HepG2 (cell line): ENCODE data around the gene ZNFX1. TPM values are rescaled to one million over a fixed set of nuclear protein-coding genes. Genes with fewer than 3 reads are reported as not detected.
A peak's percentile ranks its signal among the peaks of the same experiment; 100 is the strongest.

ENCODE experiments used
- CREBL2 ChIP-seq: sonication (generic); formaldehyde crosslinking; IDR thresholded peaks from 2 replicates; pipeline ENCODE4 v1.8.1; 2023; ENCODE audit warnings: missing genetic modification reagents, mild to moderate bottlenecking, borderline replicate concordance
- CSRNP2 ChIP-seq: sonication (generic); formaldehyde crosslinking; conservative IDR thresholded peaks from 2 replicates; pipeline ENCODE4 v1.8.0; 2022; ENCODE audit warnings: low read depth, missing genetic modification reagents
- DNMT1 ChIP-seq: sonication (generic); formaldehyde crosslinking; IDR thresholded peaks from 2 replicates; pipeline ENCODE4 v1.5.1; 2020; ENCODE audit warnings: mild to moderate bottlenecking, missing genetic modification reagents
- GMEB1 ChIP-seq: sonication (generic); formaldehyde crosslinking; IDR thresholded peaks from 2 replicates; pipeline ENCODE4 v1.5.1; 2020; ENCODE audit warnings: missing genetic modification reagents, mild to moderate bottlenecking, borderline replicate concordance
- HMG20B ChIP-seq: conservative IDR thresholded peaks from 2 replicates; pipeline ENCODE4 v1.6.1; 2016; ENCODE audit warnings: missing genetic modification reagents, missing compliant biosample characterization
- HMGXB4 ChIP-seq, 2 experiments: sonication (generic) in 1 of 2; formaldehyde crosslinking in 1 of 2; IDR thresholded peaks; 2 replicates each; pipeline versions ENCODE4 v1.4.0 to v1.6.1; 2018 to 2020; ENCODE audit warnings: missing genetic modification reagents in 2 of 2, borderline replicate concordance in 1 of 2, low read depth in 1 of 2, mild to moderate bottlenecking in 1 of 2, missing biosample characterization in 1 of 2
- HNRNPUL1 ChIP-seq: fragments of 200-400 bp; formaldehyde crosslinking; IDR thresholded peaks from 2 replicates; pipeline ENCODE4 v1.6.1; 2017; ENCODE audit warnings: low read depth, mild to moderate bottlenecking, low read length, moderate library complexity
- KLF12 ChIP-seq: sonication (generic); formaldehyde crosslinking; IDR thresholded peaks from 2 replicates; pipeline ENCODE4 v1.4.0; 2020; ENCODE audit warnings: missing genetic modification reagents, borderline replicate concordance
- LCORL ChIP-seq, 2 experiments: fragments of 450-650 bp in 1 of 2; sonication (generic) in 1 of 2; formaldehyde crosslinking in 1 of 2; IDR thresholded peaks; 2 replicates each; pipeline versions ENCODE4 v1.5.0 to v1.6.1; 2017 to 2020; ENCODE audit warnings: antibody characterized with exemption in 1 of 2, missing genetic modification reagents in 1 of 2
- MXI1 ChIP-seq: IDR thresholded peaks from 3 replicates; pipeline ENCODE4 v1.6.1; 2012; ENCODE audit warnings: low read depth, low read length, inconsistent platforms, borderline replicate concordance
- PHF8 ChIP-seq: sonication (generic); formaldehyde crosslinking; IDR thresholded peaks from 2 replicates; pipeline ENCODE4 v1.5.0; 2020; ENCODE audit warnings: missing genetic modification reagents
- POLR2A ChIP-seq, 2 experiments: IDR thresholded peaks; 2 replicates each; pipeline ENCODE4 v1.6.1; 2011; ENCODE audit warnings: low read depth in 2 of 2, low read length in 2 of 2, mild to moderate bottlenecking in 1 of 2, moderate library complexity in 1 of 2; ENCODE audit not compliant: insufficient read depth in 1 of 2
- PREB ChIP-seq: sonication (generic); formaldehyde crosslinking; IDR thresholded peaks from 2 replicates; pipeline ENCODE4 v1.4.0; 2020; ENCODE audit warnings: missing genetic modification reagents
- SP4 ChIP-seq: sonication (generic); formaldehyde crosslinking; IDR thresholded peaks from 2 replicates; pipeline ENCODE4 v1.8.1; 2023; ENCODE audit warnings: mild to moderate bottlenecking, missing genetic modification reagents
- SP5 ChIP-seq: IDR thresholded peaks from 2 replicates; pipeline ENCODE4 v1.6.1; 2016; ENCODE audit warnings: low read depth, borderline replicate concordance
- SRSF4 ChIP-seq: fragments of 200-400 bp; formaldehyde crosslinking; IDR thresholded peaks from one replicate; pipeline ENCODE4 v1.6.1; 2018; ENCODE audit warnings: mild to moderate bottlenecking, low read depth, low read length, moderate library complexity; ENCODE audit not compliant: poor library complexity, severe bottlenecking
- SSRP1 ChIP-seq: IDR thresholded peaks from 2 replicates; pipeline ENCODE4 v1.6.1; 2016; ENCODE audit warnings: control low read depth
- XBP1 ChIP-seq: sonication (generic); formaldehyde crosslinking; IDR thresholded peaks from 2 replicates; pipeline ENCODE4 v1.5.0; 2020; ENCODE audit warnings: missing genetic modification reagents
- ZC3H4 ChIP-seq: sonication (generic); formaldehyde crosslinking; IDR thresholded peaks from 2 replicates; pipeline ENCODE4 v1.4.0; 2020; ENCODE audit warnings: missing genetic modification reagents, borderline replicate concordance
- ZFP37 ChIP-seq: sonication (generic); formaldehyde crosslinking; IDR thresholded peaks from 2 replicates; pipeline ENCODE4 v1.4.0; 2020; ENCODE audit warnings: missing genetic modification reagents, borderline replicate concordance
- ZNF224 ChIP-seq: sonication (generic); formaldehyde crosslinking; IDR thresholded peaks from 2 replicates; pipeline ENCODE4 v1.5.0; 2020; ENCODE audit warnings: mild to moderate bottlenecking, missing genetic modification reagents
- ZNF367 ChIP-seq: sonication (generic); formaldehyde crosslinking; IDR thresholded peaks from 2 replicates; pipeline ENCODE4 v1.4.0; 2020; ENCODE audit warnings: missing genetic modification reagents, borderline replicate concordance
- ZNF644 ChIP-seq: IDR thresholded peaks from 2 replicates; pipeline ENCODE4 v1.6.1; 2016; ENCODE audit warnings: low read depth
- polyA plus RNA-seq, 8 experiments: library from polyadenylated mRNA; depleted of rRNA in 3 of 8; stranded (reverse) in 7 of 8; unstranded in 1 of 8; fragments of >200 nt; fragmentation: Illumina TruSeq in 4 of 8; extraction: Trizol in 4 of 8; gene quantifications; 2 replicates each; pipeline versions ENCODE4 v1.2.1 to v1.2.3, GENCODE V29; 2011 to 2016; ENCODE audit warnings: low read depth in 4 of 8, missing spikeins in 1 of 8, mixed read lengths in 1 of 8; ENCODE audit not compliant: insufficient read depth in 1 of 8
- total RNA-seq, 5 experiments: library from RNA; depleted of rRNA; stranded (reverse); fragments of >200 nt; fragmentation: Illumina TruSeq; extraction: Trizol; gene quantifications; 2 replicates each; pipeline ENCODE4 v1.2.3, GENCODE V29; 2016; ENCODE audit warnings: low read depth in 1 of 5

ZNFX1 gene
- total and polyA plus RNA-seq, 2 of the 13 experiments (the other 11 are each of a cell fraction or from before 2014, with no cell fraction given): 2.9 to 11.1 TPM

- peak in 1 of 2 experiments; percentile 41; a peak in 1 of 4 replicates for TF ChIP-seq POLR2A (IDR thresholded peaks at IDR 0.05; ENCODE audit: insufficient read depth in 1 of 2, low read depth in 2 of 2, low read length in 2 of 2)
- no peak for TF ChIP-seq LCORL (IDR thresholded peaks at IDR 0.05)
- TF ChIP-seq LCORL (CRISPR knock-in tag; IDR thresholded peaks at IDR 0.05): peak; percentile 11; the same call in 1 of the 2 replicates
- peak; percentile 86; the same call in 1 of the 2 replicates for TF ChIP-seq SSRP1 (CRISPR knock-in tag)
- no peak for TF ChIP-seq XBP1 (CRISPR knock-in tag)
- TF ChIP-seq DNMT1 (CRISPR knock-in tag): no peak
- TF ChIP-seq PREB: peak; percentile 13; the same call in 1 of the 2 replicates
- TF ChIP-seq SP5: 0 out of 2 replicates have a peak, but pooled peaks have one; percentile 5
- TF ChIP-seq ZC3H4: 0 out of 2 replicates have a peak, but pooled peaks have one; percentile 15
- TF ChIP-seq CREBL2 (CRISPR knock-in tag): peak; percentile 64; the same call in 1 of the 2 replicates
- no peak for TF ChIP-seq ZNF644
- peak; percentile 84; the same call in 1 of the 2 replicates for TF ChIP-seq ZNF224 (CRISPR knock-in tag)
- no peak for TF ChIP-seq SRSF4
- TF ChIP-seq HNRNPUL1: no peak
- peak; percentile 45; the same call in 1 of the 2 replicates for TF ChIP-seq GMEB1 (CRISPR knock-in tag)
- TF ChIP-seq PHF8 (CRISPR knock-in tag): 0 out of 2 replicates have a peak, but pooled peaks have one; percentile 2
- TF ChIP-seq ZNF367 (CRISPR knock-in tag): 0 out of 2 replicates have a peak, but pooled peaks have one; percentile 13
- 0 out of 2 replicates have a peak, but pooled peaks have one; percentile 39 for TF ChIP-seq KLF12 (CRISPR knock-in tag)
- 0 out of 2 replicates have a peak, but pooled peaks have one; percentile 5 for TF ChIP-seq CSRNP2 (CRISPR knock-in tag)
- TF ChIP-seq HMG20B (CRISPR knock-in tag): no peak
- TF ChIP-seq HMGXB4 (CRISPR knock-in tag; IDR thresholded peaks at IDR 0.05; ENCODE audit: borderline replicate concordance in 1 of 2, low read depth in 1 of 2): 0 out of 4 replicates have a peak, but pooled peaks of 1 of the 2 experiments have one; percentile 4
- 0 out of 3 replicates have a peak, but pooled peaks have one; percentile 37 for TF ChIP-seq MXI1
- 0 out of 2 replicates have a peak, but pooled peaks have one; percentile 17 for TF ChIP-seq ZFP37 (CRISPR knock-in tag)
- no peak for TF ChIP-seq SP4 (CRISPR knock-in tag)
Observed at GRCh38 chr20:49280463-49281058, 2.7 kb upstream of the ZNFX1 start (continued).
